ENCODE results near the gene RAB1A. TPM values are rescaled to one million over a fixed set of nuclear protein-coding genes. Genes with fewer than 3 reads are reported as not detected.
A peak's percentile ranks its signal among the peaks of the same experiment; 100 is the strongest.

Gene RAB1A
- total and polyA plus RNA-seq, 2 experiments from 2014 or later = 94.8 to 172 TPM

DNA sequence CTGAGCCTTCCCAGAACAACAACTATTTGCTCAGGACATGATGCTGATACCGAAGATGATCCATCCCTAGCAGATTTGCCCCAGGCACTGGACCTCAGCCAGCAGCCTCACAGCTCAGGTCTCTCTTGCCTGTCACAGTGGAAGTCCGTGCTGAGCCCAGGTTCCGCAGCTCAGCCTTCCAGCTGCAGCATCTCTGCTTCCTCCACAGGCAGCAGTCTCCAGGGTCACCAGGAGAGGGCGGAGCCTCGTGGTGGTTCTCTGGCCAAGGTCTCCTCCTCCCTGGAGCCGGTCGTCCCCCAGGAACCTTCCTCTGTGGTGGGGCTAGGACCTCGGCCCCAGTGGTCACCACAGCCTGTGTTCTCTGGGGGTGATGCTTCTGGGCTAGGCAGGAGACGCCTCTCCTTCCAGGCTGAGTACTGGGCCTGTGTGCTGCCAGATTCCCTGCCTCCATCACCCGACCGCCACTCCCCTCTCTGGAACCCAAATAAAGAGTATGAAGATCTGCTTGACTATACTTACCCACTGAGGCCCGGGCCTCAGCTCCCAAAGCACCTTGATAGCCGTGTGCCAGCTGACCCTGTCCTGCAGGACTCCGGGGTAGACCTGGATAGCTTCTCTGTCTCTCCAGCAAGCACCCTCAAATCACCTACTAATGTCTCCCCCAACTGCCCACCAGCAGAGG, 58.3 kb downstream of the RAB1A start:
- H3F3A ChIP-seq (replicated peaks; ENCODE audit: low read depth) = peaks cover 2% of the 10 kb centered on the region; the same call in 1 of the 2 replicates
- no peak overlapping the region for H3K4me3 ChIP-seq
- TF ChIP-seq NANOG (IDR thresholded peaks at IDR 0.05; ENCODE audit: borderline replicate concordance) = no peak
- TF ChIP-seq, protein P1, sequence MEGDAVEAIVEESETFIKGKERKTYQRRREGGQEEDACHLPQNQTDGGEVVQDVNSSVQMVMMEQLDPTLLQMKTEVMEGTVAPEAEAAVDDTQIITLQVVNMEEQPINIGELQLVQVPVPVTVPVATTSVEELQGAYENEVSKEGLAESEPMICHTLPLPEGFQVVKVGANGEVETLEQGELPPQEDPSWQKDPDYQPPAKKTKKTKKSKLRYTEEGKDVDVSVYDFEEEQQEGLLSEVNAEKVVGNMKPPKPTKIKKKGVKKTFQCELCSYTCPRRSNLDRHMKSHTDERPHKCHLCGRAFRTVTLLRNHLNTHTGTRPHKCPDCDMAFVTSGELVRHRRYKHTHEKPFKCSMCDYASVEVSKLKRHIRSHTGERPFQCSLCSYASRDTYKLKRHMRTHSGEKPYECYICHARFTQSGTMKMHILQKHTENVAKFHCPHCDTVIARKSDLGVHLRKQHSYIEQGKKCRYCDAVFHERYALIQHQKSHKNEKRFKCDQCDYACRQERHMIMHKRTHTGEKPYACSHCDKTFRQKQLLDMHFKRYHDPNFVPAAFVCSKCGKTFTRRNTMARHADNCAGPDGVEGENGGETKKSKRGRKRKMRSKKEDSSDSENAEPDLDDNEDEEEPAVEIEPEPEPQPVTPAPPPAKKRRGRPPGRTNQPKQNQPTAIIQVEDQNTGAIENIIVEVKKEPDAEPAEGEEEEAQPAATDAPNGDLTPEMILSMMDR (conservative IDR thresholded peaks at IDR 0.05; ENCODE audit: low read depth in 2 of 2) = peak; percentile 40 to 56
- Mint-ChIP-seq H3K4me1 (peaks cover 21% of the 10 kb centered on the region), H3K9me3 (no peaks in the 10 kb centered on the region), H3K27me3 (ENCODE audit: insufficient read depth, low read depth, poor library complexity) (peaks cover 6% of the 10 kb centered on the region), H3K27ac (no peak overlapping the region), H3K36me3 (ENCODE audit: low read depth) (peaks cover 67% of the 10 kb centered on the region), H3K4me3 (no peak overlapping the region)
- H3K4me1 ChIP-seq (ENCODE audit: insufficient read depth) = peaks cover 13% of the 10 kb centered on the region
- no peak overlapping the region for H2AFZ ChIP-seq
- H3K27ac ChIP-seq (ENCODE audit: low read depth) = no peak overlapping the region
- peak; percentile 49 for DNase-seq (ENCODE audit: low spot score)
- H4K20me1 ChIP-seq (replicated peaks; ENCODE audit: insufficient read depth) = peaks cover 44% of the 10 kb centered on the region
- H3K27me3 ChIP-seq (ENCODE audit: insufficient read depth) = no peaks in the 10 kb centered on the region
- peak; percentile 56 for ATAC-seq
- peaks cover 24% of the 10 kb centered on the region for H3K79me2 ChIP-seq (replicated peaks; ENCODE audit: insufficient read depth)
- no peak overlapping the region for H3K4me2 ChIP-seq
- peaks cover 11% of the 10 kb centered on the region; the same call in 1 of the 2 replicates for H3K36me3 ChIP-seq (ENCODE audit: insufficient read depth)
- no peaks in the 10 kb centered on the region for H3K9me2 ChIP-seq (ENCODE audit: insufficient read depth)

DNA sequence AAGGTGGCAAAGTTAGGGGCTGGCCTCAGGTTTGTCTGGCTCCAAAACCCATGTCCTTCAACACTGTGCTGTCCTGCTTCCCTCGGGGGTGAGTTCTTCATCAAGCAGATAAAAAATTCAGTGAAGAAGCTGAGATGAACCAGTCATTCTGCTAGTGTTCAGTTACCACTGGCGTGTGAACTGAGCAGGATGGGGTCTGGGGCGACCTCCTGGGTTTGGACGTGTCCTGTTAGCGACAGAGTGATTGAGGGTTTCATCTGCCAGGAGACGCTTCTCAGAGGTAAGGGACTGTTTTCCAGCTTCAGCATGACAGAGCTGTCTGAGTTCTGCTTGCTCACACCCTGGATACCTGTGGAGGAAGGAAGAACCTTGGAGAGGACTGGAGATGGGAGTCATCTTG, 59.0 kb downstream of the RAB1A start:
- DNase-seq (ENCODE audit: low spot score) (no peak), ATAC-seq (no peak)
- Histone ChIP-seq H3K36me3 (ENCODE audit: insufficient read depth) (peaks cover 11% of the 10 kb centered on the region; the same call in 1 of the 2 replicates), H3K4me1 (ENCODE audit: insufficient read depth) (peaks cover 6% of the 10 kb centered on the region; the same call in 1 of the 2 replicates), H3K4me2 (no peak overlapping the region), H3K27ac (ENCODE audit: low read depth) (no peak overlapping the region), H3K27me3 (ENCODE audit: insufficient read depth) (no peaks in the 10 kb centered on the region), H3K9me2 (ENCODE audit: insufficient read depth) (no peaks in the 10 kb centered on the region), H3K4me3 (no peak overlapping the region), H2AFZ (no peak overlapping the region), H3F3A (replicated peaks; ENCODE audit: low read depth) (no peaks in the 10 kb centered on the region), H3K79me2 (replicated peaks; ENCODE audit: insufficient read depth) (peaks cover 29% of the 10 kb centered on the region), H4K20me1 (replicated peaks; ENCODE audit: insufficient read depth) (peaks cover 39% of the 10 kb centered on the region)
- Mint-ChIP-seq H3K36me3 (ENCODE audit: low read depth) (peaks cover 60% of the 10 kb centered on the region), H3K27me3 (ENCODE audit: insufficient read depth, low read depth, poor library complexity) (peaks cover 6% of the 10 kb centered on the region), H3K4me1 (peaks cover 13% of the 10 kb centered on the region), H3K9me3 (no peaks in the 10 kb centered on the region), H3K27ac (no peak overlapping the region), H3K4me3 (no peak overlapping the region)
- no peak for TF ChIP-seq ZNF331 (CRISPR knock-in tag; IDR thresholded peaks at IDR 0.05; ENCODE audit: low read depth)
- TF ChIP-seq EZH2phosphoT487 (IDR thresholded peaks at IDR 0.05; ENCODE audit: unreplicated experiment) = no peak
- no peak for TF ChIP-seq JUNB (IDR thresholded peaks at IDR 0.05; ENCODE audit: unreplicated experiment)
- TF ChIP-seq STAT1 (IDR thresholded peaks at IDR 0.05; ENCODE audit: unreplicated experiment) = no peak
- no peak for TF ChIP-seq POLR2AphosphoS5 (IDR thresholded peaks at IDR 0.05; ENCODE audit: low read depth)
- no peak for TF ChIP-seq NANOG (IDR thresholded peaks at IDR 0.05; ENCODE audit: borderline replicate concordance)
- TF ChIP-seq, protein P2, sequence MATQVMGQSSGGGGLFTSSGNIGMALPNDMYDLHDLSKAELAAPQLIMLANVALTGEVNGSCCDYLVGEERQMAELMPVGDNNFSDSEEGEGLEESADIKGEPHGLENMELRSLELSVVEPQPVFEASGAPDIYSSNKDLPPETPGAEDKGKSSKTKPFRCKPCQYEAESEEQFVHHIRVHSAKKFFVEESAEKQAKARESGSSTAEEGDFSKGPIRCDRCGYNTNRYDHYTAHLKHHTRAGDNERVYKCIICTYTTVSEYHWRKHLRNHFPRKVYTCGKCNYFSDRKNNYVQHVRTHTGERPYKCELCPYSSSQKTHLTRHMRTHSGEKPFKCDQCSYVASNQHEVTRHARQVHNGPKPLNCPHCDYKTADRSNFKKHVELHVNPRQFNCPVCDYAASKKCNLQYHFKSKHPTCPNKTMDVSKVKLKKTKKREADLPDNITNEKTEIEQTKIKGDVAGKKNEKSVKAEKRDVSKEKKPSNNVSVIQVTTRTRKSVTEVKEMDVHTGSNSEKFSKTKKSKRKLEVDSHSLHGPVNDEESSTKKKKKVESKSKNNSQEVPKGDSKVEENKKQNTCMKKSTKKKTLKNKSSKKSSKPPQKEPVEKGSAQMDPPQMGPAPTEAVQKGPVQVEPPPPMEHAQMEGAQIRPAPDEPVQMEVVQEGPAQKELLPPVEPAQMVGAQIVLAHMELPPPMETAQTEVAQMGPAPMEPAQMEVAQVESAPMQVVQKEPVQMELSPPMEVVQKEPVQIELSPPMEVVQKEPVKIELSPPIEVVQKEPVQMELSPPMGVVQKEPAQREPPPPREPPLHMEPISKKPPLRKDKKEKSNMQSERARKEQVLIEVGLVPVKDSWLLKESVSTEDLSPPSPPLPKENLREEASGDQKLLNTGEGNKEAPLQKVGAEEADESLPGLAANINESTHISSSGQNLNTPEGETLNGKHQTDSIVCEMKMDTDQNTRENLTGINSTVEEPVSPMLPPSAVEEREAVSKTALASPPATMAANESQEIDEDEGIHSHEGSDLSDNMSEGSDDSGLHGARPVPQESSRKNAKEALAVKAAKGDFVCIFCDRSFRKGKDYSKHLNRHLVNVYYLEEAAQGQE (IDR thresholded peaks at IDR 0.05; ENCODE audit: unreplicated experiment) = no peak
- TF ChIP-seq, protein P1 (conservative IDR thresholded peaks at IDR 0.05; ENCODE audit: low read depth in 2 of 2) = no peak
- TF ChIP-seq, protein P3, sequence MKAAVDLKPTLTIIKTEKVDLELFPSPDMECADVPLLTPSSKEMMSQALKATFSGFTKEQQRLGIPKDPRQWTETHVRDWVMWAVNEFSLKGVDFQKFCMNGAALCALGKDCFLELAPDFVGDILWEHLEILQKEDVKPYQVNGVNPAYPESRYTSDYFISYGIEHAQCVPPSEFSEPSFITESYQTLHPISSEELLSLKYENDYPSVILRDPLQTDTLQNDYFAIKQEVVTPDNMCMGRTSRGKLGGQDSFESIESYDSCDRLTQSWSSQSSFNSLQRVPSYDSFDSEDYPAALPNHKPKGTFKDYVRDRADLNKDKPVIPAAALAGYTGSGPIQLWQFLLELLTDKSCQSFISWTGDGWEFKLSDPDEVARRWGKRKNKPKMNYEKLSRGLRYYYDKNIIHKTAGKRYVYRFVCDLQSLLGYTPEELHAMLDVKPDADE (IDR thresholded peaks at IDR 0.05) = no peak

All from GM23338 (cell line).